Coronary artery (tissue), 2 donors: ENCODE data around the gene CHMP6.
A peak's percentile ranks its signal among the peaks of the same experiment; 100 is the strongest.

Source experiments
- DNase-seq: peaks from one replicate; pipeline ENCODE4 v3.0.0-alpha.2; 2017; ENCODE audit warnings: low spot score
- H3K27ac ChIP-seq, 2 donors: fragments of 200-600 bp; sonication (generic); one replicate each; pipeline ENCODE4 v1.5.1; 2016 to 2019
- H3K4me3 ChIP-seq: fragments of 200-600 bp; sonication (generic); 2 replicates; pipeline ENCODE4 v1.5.1; 2016; ENCODE audit warnings: mild to moderate bottlenecking, moderate library complexity
- TF ChIP-seq, protein P1 (sequence below): fragments of 200-600 bp; sonication (generic); IDR thresholded peaks from one replicate; pipeline ENCODE4 v1.5.1; 2019; ENCODE audit warnings: antibody characterized with exemption

The CHMP6 gene

DNA sequence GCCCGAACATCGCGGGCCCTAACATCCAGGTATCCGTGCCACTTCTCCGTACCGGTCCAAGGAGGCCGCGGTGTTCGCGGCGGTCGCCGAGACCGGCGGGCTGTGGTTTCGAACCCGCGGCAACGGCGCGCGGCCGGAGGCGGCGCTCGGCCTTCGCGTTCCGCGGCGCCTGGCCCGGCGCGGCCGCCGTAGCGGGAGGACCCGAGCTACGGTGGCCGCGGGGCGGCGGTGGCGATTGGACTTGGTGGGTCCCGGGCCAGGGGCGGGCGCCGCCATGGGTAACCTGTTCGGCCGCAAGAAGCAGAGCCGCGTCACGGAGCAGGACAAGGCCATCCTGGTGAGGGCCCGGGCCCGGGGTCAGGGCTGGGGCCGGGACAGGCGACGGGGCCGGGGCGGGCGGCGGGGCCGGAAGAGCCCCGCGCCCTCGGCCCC lies at the start of gene CHMP6:
Gene CHMP6 (plus strand): TSS at position 197 of the 432 bp plus-strand sequence. CDS start 78 bp downstream, at position 275.
- peak within 1 kb of the TSS; percentile 62 to 66 for H3K27ac ChIP-seq

GRCh38 chr17:80942423-80943345 lies 49.0 kb upstream of the CHMP6 start:
- TF ChIP-seq, protein P1, sequence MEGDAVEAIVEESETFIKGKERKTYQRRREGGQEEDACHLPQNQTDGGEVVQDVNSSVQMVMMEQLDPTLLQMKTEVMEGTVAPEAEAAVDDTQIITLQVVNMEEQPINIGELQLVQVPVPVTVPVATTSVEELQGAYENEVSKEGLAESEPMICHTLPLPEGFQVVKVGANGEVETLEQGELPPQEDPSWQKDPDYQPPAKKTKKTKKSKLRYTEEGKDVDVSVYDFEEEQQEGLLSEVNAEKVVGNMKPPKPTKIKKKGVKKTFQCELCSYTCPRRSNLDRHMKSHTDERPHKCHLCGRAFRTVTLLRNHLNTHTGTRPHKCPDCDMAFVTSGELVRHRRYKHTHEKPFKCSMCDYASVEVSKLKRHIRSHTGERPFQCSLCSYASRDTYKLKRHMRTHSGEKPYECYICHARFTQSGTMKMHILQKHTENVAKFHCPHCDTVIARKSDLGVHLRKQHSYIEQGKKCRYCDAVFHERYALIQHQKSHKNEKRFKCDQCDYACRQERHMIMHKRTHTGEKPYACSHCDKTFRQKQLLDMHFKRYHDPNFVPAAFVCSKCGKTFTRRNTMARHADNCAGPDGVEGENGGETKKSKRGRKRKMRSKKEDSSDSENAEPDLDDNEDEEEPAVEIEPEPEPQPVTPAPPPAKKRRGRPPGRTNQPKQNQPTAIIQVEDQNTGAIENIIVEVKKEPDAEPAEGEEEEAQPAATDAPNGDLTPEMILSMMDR, result no peak
- Histone ChIP-seq H3K4me3 (peak overlapping the region; percentile 41), H3K27ac (peak overlapping the region; percentile 67 to 89)
- peak; percentile 94 for DNase-seq

More for the DNA sequence above, at the start of gene CHMP6:
- DNase-seq, result peak; percentile 78
- TF ChIP-seq, protein P1, result no peak
- H3K4me3 ChIP-seq, result peak within 1 kb of the TSS; percentile 94

GRCh38 chr17:80943346-80944145 lies 48.1 kb upstream of the CHMP6 start:
- DNase-seq, result no peak
- no peak overlapping the region for H3K4me3 ChIP-seq
- H3K27ac ChIP-seq, result peak overlapping the region; percentile 67 to 89
- TF ChIP-seq, protein P1, result no peak

- TF ChIP-seq, protein P1, result no peak
- DNase-seq, result no peak
- no peak overlapping the region for H3K27ac ChIP-seq
These were observed 47.3 kb upstream of the CHMP6 start for GRCh38 chr17:80944326-80944725.

GRCh38 chr17:80945736-80946135 lies 45.9 kb upstream of the CHMP6 start:
- Histone ChIP-seq H3K4me3 (no peak overlapping the region), H3K27ac (no peak overlapping the region)
- DNase-seq, result no peak
- TF ChIP-seq, protein P1, result no peak

More at GRCh38 chr17:80944326-80944725, 47.3 kb upstream of the CHMP6 start:
- H3K4me3 ChIP-seq, result no peak overlapping the region

GRCh38 chr17:80946449-80946848 lies 45.2 kb upstream of the CHMP6 start:
- H3K27ac ChIP-seq, result no peak overlapping the region
- DNase-seq, result no peak
- TF ChIP-seq, protein P1, result no peak
- no peak overlapping the region for H3K4me3 ChIP-seq
